Measurements from ENCODE around the gene RAB10.

GRCh38 chr2:26185954-26186770 lies 152.3 kb downstream of the RAB10 start:
- TF ChIP-seq, protein P1, sequence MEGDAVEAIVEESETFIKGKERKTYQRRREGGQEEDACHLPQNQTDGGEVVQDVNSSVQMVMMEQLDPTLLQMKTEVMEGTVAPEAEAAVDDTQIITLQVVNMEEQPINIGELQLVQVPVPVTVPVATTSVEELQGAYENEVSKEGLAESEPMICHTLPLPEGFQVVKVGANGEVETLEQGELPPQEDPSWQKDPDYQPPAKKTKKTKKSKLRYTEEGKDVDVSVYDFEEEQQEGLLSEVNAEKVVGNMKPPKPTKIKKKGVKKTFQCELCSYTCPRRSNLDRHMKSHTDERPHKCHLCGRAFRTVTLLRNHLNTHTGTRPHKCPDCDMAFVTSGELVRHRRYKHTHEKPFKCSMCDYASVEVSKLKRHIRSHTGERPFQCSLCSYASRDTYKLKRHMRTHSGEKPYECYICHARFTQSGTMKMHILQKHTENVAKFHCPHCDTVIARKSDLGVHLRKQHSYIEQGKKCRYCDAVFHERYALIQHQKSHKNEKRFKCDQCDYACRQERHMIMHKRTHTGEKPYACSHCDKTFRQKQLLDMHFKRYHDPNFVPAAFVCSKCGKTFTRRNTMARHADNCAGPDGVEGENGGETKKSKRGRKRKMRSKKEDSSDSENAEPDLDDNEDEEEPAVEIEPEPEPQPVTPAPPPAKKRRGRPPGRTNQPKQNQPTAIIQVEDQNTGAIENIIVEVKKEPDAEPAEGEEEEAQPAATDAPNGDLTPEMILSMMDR (IDR thresholded peaks at IDR 0.05; ENCODE audit: low read depth, low read length) = no peak
- no peak for TF ChIP-seq EZH2phosphoT487 (IDR thresholded peaks at IDR 0.05; ENCODE audit: low read depth)
